MM.1S (cell line): Measurements from ENCODE around the gene NUAK1.

Experiments
- DNase-seq: peaks from one replicate; pipeline ENCODE4 v3.0.0-alpha.2; 2015
- H2AFZ ChIP-seq: fragments of 300-600 bp; sonication (generic); 2 replicates; pipeline ENCODE4 v1.6.0; 2016; ENCODE audit warnings: antibody characterized with exemption, low read length
- H3F3A ChIP-seq: fragments of 300-600 bp; sonication (generic); 2 replicates; pipeline ENCODE4 v1.6.1; 2016; ENCODE audit warnings: mild to moderate bottlenecking, antibody characterized with exemption, low read length, moderate library complexity, mixed read lengths; ENCODE audit not compliant: insufficient read depth
- H3K27ac ChIP-seq: fragments of 300-600 bp; sonication (generic); 2 replicates; pipeline ENCODE4 v1.5.1; 2016; ENCODE audit warnings: mild to moderate bottlenecking, low read length
- H3K27me3 ChIP-seq: fragments of 300-600 bp; sonication (generic); replicated peaks from 2 replicates; pipeline ENCODE4 v1.6.0; 2016; ENCODE audit warnings: low read length; ENCODE audit not compliant: insufficient read depth
- H3K36me3 ChIP-seq: fragments of 300-600 bp; sonication (generic); replicated peaks from 2 replicates; pipeline ENCODE4 v1.6.1; 2016; ENCODE audit warnings: mild to moderate bottlenecking, low read length, mixed read lengths; ENCODE audit not compliant: insufficient read depth
- H3K4me1 ChIP-seq: fragments of 300-600 bp; sonication (generic); 2 replicates; pipeline ENCODE4 v1.6.1; 2016; ENCODE audit warnings: low read length, mixed read lengths
- H3K4me2 ChIP-seq: fragments of 300-600 bp; sonication (generic); 2 replicates; pipeline ENCODE4 v1.6.0; 2016; ENCODE audit warnings: low read depth, low read length
- H3K4me3 ChIP-seq: fragments of 300-600 bp; sonication (generic); 2 replicates; pipeline ENCODE4 v1.5.1; 2016; ENCODE audit warnings: low read length, mixed read lengths
- H3K79me2 ChIP-seq: fragments of 300-600 bp; sonication (generic); 2 replicates; pipeline ENCODE4 v1.6.1; 2016; ENCODE audit warnings: mixed run types, low read length, mixed read lengths
- H3K9ac ChIP-seq: fragments of 300-600 bp; sonication (generic); 2 replicates; pipeline ENCODE4 v1.6.1; 2016; ENCODE audit warnings: low read length, mixed read lengths
- H3K9me2 ChIP-seq: fragments of 300-600 bp; sonication (generic); replicated peaks from 2 replicates; pipeline ENCODE4 v1.6.1; 2016; ENCODE audit warnings: mild to moderate bottlenecking, low read length, mixed read lengths; ENCODE audit not compliant: insufficient read depth
- H3K9me3 ChIP-seq: fragments of 300-600 bp; sonication (generic); replicated peaks from 2 replicates; pipeline ENCODE4 v1.6.1; 2016; ENCODE audit warnings: mild to moderate bottlenecking, low read length, mixed read lengths; ENCODE audit not compliant: insufficient read depth
- H4K20me1 ChIP-seq: fragments of 300-600 bp; sonication (generic); 2 replicates; pipeline ENCODE4 v1.6.1; 2016; ENCODE audit warnings: mild to moderate bottlenecking, low read length, moderate library complexity, mixed read lengths; ENCODE audit not compliant: insufficient read depth
- EZH2 ChIP-seq: fragments of 300-600 bp; sonication (generic); optimal IDR thresholded peaks from 2 replicates; pipeline ENCODE3; 2017; ENCODE audit warnings: low read depth, mild to moderate bottlenecking, antibody characterized with exemption, low read length, mixed read lengths
- EZH2phosphoT487 ChIP-seq: fragments of 300-600 bp; sonication (generic); IDR thresholded peaks from 2 replicates; pipeline ENCODE4 v1.6.1; 2018; ENCODE audit warnings: antibody characterized with exemption, low read length
- TF ChIP-seq, protein P1 (sequence below): fragments of 300-600 bp; sonication (generic); IDR thresholded peaks from 2 replicates; pipeline ENCODE4 v1.5.1; 2016; ENCODE audit warnings: antibody characterized with exemption, low read length, mixed read lengths

NUAK1 gene

DNA sequence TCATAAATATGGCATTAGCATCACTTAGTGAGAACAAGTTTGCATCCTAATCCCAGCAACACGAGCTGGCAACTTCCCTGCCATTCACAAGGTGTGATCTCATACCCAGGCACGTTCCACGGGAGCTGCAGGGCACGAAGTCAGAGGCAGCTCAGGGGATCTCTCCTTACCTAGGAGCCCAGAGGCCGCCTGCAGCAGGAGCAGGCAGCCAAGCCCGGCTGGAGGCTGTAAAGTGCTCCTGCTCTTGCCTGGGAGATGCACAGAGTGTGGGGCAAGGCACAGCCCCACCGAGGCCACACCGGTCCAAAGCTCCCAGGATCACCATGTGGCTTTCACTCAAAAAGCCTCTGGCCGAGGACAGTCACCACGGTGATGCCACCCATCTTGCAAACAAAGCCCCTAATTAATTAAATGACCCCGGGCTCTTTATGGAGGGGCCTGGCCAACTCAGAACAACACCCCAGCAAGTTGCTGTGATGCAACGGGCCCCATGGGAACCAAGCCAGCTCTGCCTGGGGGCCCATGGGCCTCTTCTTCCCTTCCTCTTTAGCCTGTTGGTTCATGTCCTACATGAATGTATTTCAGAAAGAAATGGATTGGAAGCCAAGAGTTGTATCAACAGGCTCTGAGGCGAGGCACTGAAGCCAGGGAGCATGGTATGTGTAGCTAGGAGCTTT is 26.5 kb downstream of the NUAK1 start:
- Histone ChIP-seq H3K9me3 (no peaks in the 10 kb centered on the region), H3K9me2 (no peaks in the 10 kb centered on the region), H3K4me1 (peaks cover 57% of the 10 kb centered on the region), H3K36me3 (no peaks in the 10 kb centered on the region), H3K9ac (peak overlapping the region; percentile 45; the same call in 1 of the 2 replicates), H3K27me3 (no peaks in the 10 kb centered on the region), H3K79me2 (peaks cover 100% of the 10 kb centered on the region), H2AFZ (no peak overlapping the region), H3K27ac (peak overlapping the region; percentile 77; the same call in 1 of the 2 replicates), H3K4me2 (peak overlapping the region; percentile 72; the same call in 1 of the 2 replicates), H3F3A (peaks cover 26% of the 10 kb centered on the region), H3K4me3 (no peak overlapping the region), H4K20me1 (peaks cover 34% of the 10 kb centered on the region)
- DNase-seq, result no peak
- TF ChIP-seq, protein P1, sequence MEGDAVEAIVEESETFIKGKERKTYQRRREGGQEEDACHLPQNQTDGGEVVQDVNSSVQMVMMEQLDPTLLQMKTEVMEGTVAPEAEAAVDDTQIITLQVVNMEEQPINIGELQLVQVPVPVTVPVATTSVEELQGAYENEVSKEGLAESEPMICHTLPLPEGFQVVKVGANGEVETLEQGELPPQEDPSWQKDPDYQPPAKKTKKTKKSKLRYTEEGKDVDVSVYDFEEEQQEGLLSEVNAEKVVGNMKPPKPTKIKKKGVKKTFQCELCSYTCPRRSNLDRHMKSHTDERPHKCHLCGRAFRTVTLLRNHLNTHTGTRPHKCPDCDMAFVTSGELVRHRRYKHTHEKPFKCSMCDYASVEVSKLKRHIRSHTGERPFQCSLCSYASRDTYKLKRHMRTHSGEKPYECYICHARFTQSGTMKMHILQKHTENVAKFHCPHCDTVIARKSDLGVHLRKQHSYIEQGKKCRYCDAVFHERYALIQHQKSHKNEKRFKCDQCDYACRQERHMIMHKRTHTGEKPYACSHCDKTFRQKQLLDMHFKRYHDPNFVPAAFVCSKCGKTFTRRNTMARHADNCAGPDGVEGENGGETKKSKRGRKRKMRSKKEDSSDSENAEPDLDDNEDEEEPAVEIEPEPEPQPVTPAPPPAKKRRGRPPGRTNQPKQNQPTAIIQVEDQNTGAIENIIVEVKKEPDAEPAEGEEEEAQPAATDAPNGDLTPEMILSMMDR, result no peak
- no peak for TF ChIP-seq EZH2phosphoT487
- no peak for TF ChIP-seq EZH2

DNA sequence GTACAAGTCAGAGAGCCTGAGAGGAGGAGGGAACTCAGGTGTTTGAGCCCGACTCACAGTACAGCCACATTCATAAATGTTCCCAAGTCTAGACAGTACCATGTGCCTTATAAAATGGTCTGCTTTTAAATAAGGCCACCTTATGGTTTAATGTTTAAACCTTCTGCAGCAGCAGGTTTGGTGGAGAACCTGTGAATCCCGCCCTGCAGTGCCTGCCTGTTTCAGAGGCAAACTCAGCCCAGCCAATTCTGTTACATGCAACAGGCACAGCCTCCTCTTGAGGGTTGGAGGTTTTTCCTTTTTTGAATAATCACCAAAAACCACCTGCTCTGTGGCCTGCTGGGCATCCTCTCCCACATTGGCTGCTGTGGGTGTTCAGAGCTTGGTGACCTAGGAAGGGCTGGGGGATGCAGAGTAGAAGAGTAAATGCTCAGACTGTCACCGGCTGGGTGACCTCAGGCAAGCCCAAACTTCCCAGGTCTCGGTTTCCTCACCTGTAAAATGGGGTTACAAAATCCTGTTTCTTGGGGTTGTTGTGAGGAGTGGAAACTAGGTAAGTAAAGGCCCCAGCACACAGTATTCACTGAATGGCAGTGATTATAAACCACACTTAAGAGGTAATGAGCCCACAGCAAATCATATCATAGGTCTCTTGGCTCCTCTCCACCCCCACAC is 28.0 kb downstream of the NUAK1 start:
- DNase-seq, result no peak
- no peaks in the 10 kb centered on the region for H3K9me3 ChIP-seq
- TF ChIP-seq EZH2 (no peak), EZH2phosphoT487 (no peak)
- TF ChIP-seq, protein P1, result no peak
- H3K36me3 ChIP-seq, result no peaks in the 10 kb centered on the region; the same call in 1 of the 2 replicates
- H4K20me1 ChIP-seq, result peaks cover 46% of the 10 kb centered on the region
- no peak overlapping the region for H3K9ac ChIP-seq
- no peak overlapping the region; the same call in 1 of the 2 replicates for H3K27ac ChIP-seq
- no peak overlapping the region for H3K4me3 ChIP-seq
- no peak overlapping the region for H3K4me2 ChIP-seq
- no peak overlapping the region for H2AFZ ChIP-seq
- peaks cover 100% of the 10 kb centered on the region for H3K79me2 ChIP-seq
- peaks cover 26% of the 10 kb centered on the region for H3F3A ChIP-seq
- H3K4me1 ChIP-seq, result peaks cover 53% of the 10 kb centered on the region
- H3K27me3 ChIP-seq, result no peaks in the 10 kb centered on the region
- no peaks in the 10 kb centered on the region for H3K9me2 ChIP-seq

DNA sequence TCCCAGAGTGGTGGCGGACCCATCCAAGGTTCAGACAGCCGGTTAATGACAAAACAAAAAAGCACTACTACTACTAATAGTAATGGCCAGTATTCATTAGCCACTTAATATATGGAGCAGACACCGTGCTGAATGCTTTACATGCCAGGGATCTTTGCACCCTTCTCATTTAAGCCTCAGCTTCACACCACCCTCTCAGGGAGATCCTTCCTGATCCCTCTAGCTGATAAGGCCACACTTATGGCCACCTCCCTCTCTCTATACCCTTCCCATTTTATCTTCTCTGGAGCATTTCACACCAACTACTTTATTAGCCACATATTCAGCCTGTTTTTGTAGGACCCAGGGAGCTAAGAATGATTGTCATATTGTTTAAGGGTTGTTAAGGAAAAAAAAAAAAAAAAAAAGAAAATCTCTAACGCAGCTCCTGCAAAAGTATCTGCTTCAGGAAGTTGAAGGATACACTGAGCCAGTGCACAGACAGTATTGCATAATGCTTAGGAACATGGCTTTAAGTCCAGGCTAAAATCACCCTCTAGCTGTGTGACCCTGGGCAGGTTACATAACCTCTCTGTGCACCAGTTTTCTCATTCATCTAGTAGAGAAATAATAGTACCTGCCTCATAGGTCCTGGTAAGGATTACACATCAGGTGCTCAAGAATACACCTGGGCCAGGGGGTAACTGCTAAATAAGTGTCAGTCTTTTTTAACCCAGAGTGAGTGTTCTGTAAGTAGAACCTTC is 29.4 kb downstream of the NUAK1 start:
- Histone ChIP-seq H3K27me3 (no peaks in the 10 kb centered on the region), H3K27ac (no peak overlapping the region), H3K9ac (no peak overlapping the region)

More for the DNA sequence above, 29.4 kb downstream of the NUAK1 start:
- TF ChIP-seq EZH2phosphoT487 (no peak), EZH2 (no peak)
- TF ChIP-seq, protein P1, result no peak
- no peak overlapping the region for H3K4me3 ChIP-seq
- H3K4me2 ChIP-seq, result no peak overlapping the region
- H3F3A ChIP-seq, result peaks cover 18% of the 10 kb centered on the region
- H3K4me1 ChIP-seq, result peaks cover 39% of the 10 kb centered on the region
- H3K36me3 ChIP-seq, result no peaks in the 10 kb centered on the region; the same call in 1 of the 2 replicates
- H2AFZ ChIP-seq, result no peak overlapping the region
- peaks cover 42% of the 10 kb centered on the region for H4K20me1 ChIP-seq
- no peak for DNase-seq
- H3K79me2 ChIP-seq, result peaks cover 100% of the 10 kb centered on the region
- H3K9me3 ChIP-seq, result no peaks in the 10 kb centered on the region
- no peaks in the 10 kb centered on the region for H3K9me2 ChIP-seq
